Neural crest cell (in vitro differentiated cells): ENCODE results near the gene SHE. TPM values are rescaled to one million over a fixed set of nuclear protein-coding genes. Genes with fewer than 3 reads are reported as not detected.

Experiments used
- DNase-seq: peaks from one replicate; pipeline ENCODE4 v3.0.0; 2021; ENCODE audit warnings: low read depth, mixed read lengths, low spot score
- H3K27ac Mint-ChIP-seq: one replicate; pipeline ENCODE4 v1.8.0; 2021; ENCODE audit warnings: mild to moderate bottlenecking, mixed read lengths; ENCODE audit not compliant: unreplicated experiment
- H3K27me3 Mint-ChIP-seq: 2 replicates; pipeline ENCODE4 v1.8.0; 2021; ENCODE audit warnings: low read depth, mild to moderate bottlenecking, mixed read lengths
- H3K36me3 Mint-ChIP-seq: 2 replicates; pipeline ENCODE4 v1.8.0; 2021; ENCODE audit warnings: low read depth, mild to moderate bottlenecking, mixed read lengths
- H3K4me1 Mint-ChIP-seq: 2 replicates; pipeline ENCODE4 v1.8.0; 2021; ENCODE audit warnings: mixed read lengths
- H3K4me3 Mint-ChIP-seq: one replicate; pipeline ENCODE4 v1.8.0; 2021; ENCODE audit warnings: mild to moderate bottlenecking, mixed read lengths
- H3K9me3 Mint-ChIP-seq: 2 replicates; pipeline ENCODE4 v1.8.0; 2021; ENCODE audit warnings: mixed read lengths
- total RNA-seq: library from RNA; stranded (reverse); gene quantifications from 2 replicates; pipeline ENCODE4 v1.2.1, GENCODE V29; 2021
- TF ChIP-seq, protein P1 (sequence below): fragments of 200-600 bp; sonication (generic); conservative IDR thresholded peaks from 2 replicates; pipeline ENCODE4 v1.5.0; 2021; ENCODE audit warnings: antibody characterized with exemption, mild to moderate bottlenecking

SHE gene
- total RNA-seq, 1 donor from 2014 or later = 0.19 TPM

DNA sequence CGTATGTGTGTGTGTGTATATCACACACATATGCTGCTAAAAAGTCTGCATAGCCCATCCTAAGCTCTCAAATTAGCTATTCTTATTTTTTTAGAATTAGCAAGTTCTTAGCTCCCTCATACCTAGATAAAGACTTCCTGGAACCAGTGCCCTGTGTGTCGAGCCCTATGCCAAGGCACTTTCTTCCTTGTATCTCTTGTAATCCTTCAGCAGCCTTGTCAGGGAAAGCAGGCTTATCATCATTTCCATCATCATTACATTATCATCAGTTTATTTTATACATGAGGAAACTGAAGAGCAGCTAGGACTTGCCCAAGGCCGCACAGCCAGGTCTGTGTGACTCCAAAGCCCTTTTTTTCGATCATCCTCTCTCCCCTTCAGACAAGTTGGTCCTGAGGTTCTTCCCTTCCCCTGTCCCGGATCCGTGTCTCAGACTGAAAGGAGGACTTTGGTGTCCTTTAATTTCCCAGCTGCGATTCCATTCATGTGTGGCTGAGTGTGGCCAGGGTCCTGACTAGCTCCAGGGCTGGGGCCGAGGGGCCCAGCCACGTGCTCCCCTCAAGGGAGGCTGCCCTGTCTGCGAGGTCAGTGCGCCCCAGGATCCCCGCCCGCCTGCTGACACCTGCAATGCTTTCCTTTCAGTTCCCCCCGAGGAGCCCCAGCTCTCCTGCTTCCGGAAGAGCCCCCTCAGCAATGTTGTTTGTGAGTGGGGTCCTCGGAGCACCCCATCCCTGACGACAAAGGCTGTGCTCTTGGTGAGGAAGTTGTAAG is 72.2 kb downstream of the SHE start:
- peak overlapping the region; percentile 75 for H3K27ac Mint-ChIP-seq
- H3K4me1 Mint-ChIP-seq = peaks cover 22% of the 10 kb centered on the region
- H3K9me3 Mint-ChIP-seq = peaks cover 2% of the 10 kb centered on the region
- no peaks in the 10 kb centered on the region for H3K36me3 Mint-ChIP-seq
- no peak overlapping the region for H3K4me3 Mint-ChIP-seq
- TF ChIP-seq, protein P1, sequence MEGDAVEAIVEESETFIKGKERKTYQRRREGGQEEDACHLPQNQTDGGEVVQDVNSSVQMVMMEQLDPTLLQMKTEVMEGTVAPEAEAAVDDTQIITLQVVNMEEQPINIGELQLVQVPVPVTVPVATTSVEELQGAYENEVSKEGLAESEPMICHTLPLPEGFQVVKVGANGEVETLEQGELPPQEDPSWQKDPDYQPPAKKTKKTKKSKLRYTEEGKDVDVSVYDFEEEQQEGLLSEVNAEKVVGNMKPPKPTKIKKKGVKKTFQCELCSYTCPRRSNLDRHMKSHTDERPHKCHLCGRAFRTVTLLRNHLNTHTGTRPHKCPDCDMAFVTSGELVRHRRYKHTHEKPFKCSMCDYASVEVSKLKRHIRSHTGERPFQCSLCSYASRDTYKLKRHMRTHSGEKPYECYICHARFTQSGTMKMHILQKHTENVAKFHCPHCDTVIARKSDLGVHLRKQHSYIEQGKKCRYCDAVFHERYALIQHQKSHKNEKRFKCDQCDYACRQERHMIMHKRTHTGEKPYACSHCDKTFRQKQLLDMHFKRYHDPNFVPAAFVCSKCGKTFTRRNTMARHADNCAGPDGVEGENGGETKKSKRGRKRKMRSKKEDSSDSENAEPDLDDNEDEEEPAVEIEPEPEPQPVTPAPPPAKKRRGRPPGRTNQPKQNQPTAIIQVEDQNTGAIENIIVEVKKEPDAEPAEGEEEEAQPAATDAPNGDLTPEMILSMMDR = no peak
- DNase-seq = no peak
- no peaks in the 10 kb centered on the region for H3K27me3 Mint-ChIP-seq

Other genes with a start within 250 kb of the SHE start
- gene HAX1, start 229.8 kb downstream of the SHE start, total RNA-seq = 63.4 and 63.7 TPM in 2 replicates
- not detected in 2 replicates for gene AQP10, start 181.3 kb downstream of the SHE start, total RNA-seq
- 44.2 and 48.0 TPM in 2 replicates for gene ATP8B2, start 176.9 kb downstream of the SHE start, total RNA-seq
- gene IL6R, start 97.1 kb downstream of the SHE start, total RNA-seq = 0.07 and 0.09 TPM in 2 replicates
- gene TDRD10, start 193 bp downstream of the SHE start, total RNA-seq = not detected in 2 replicates
- 89.9 and 94.3 TPM in 2 replicates for gene UBE2Q1, start 56.2 kb upstream of the SHE start, total RNA-seq
- gene CHRNB2, start 65.4 kb upstream of the SHE start, total RNA-seq = 8.7 and 10.6 TPM in 2 replicates
- 148 and 165 TPM in 2 replicates for gene ADAR, start 105.8 kb upstream of the SHE start, total RNA-seq